K562 (cell line): Measurements from ENCODE around the gene GABRG2. TPM values are rescaled to one million over a fixed set of nuclear protein-coding genes. Genes with fewer than 3 reads are reported as not detected.

Source experiments
- ATAC-seq: fragments of 200-7000 bp; cut with Tn5 transposase; 3 replicates; pipeline ENCODE4 v1.9.1; 2020; ENCODE audit warnings: moderate library complexity
- BruUV-seq: library from RNA; stranded (reverse); fragments of 400-500 nt; replicated peaks from 2 replicates; lab custom pipeline; 2021; lab: Mats Ljungman, UMichigan
- CTCF ChIA-PET: fragments of 300-600 bp; formaldehyde crosslinking; extraction: SDS; loops from one replicate; lab custom pipeline; 2021; ENCODE audit warnings: low intra/inter-chr PET ratio; lab: Yijun Ruan, JAX
- POLR2A ChIA-PET: fragments of 300-600, 350-650 bp; sonication (Branson Sonifier 250); formaldehyde crosslinking; extraction: SDS; loops from one replicate; lab custom pipeline; 2021; ENCODE audit warnings: antibody characterized with exemption, inconsistent platforms; lab: Yijun Ruan, JAX
- DNase-seq, 4 experiments: peaks; one replicate each; pipeline versions ENCODE4 v3.0.0 to v3.0.0-alpha.2; 2011 to 2018; ENCODE audit warnings: low spot score in 3 of 4, mixed read lengths in 3 of 4; ENCODE audit errors: extremely low read depth in 1 of 4
- FAIRE-seq: peaks from 2 replicates; lab custom pipeline; 2011; peaks lifted over from hg19 to GRCh38; lab: Jason Lieb, UNC
- H2AFZ ChIP-seq: 2 replicates; pipeline ENCODE4 v1.6.0; 2011; ENCODE audit warnings: low read depth, low read length, control low read depth, inconsistent platforms
- H3K27ac ChIP-seq: fragments of 200-600 bp; 3 replicates; pipeline ENCODE4 v1.8.0; 2011; ENCODE audit warnings: low read depth, mild to moderate bottlenecking, control low read depth, inconsistent platforms, low read length, moderate library complexity, mixed read lengths; ENCODE audit errors: extremely low read depth
- H3K27me3 ChIP-seq, 2 experiments: fragments of 300-600 bp in 1 of 2; 2 replicates in 1 of 2; 3 replicates in 1 of 2; pipeline versions ENCODE4 v1.6.0 to v1.8.0; 2011; ENCODE audit warnings: inconsistent platforms in 2 of 2, low read length in 2 of 2, mild to moderate bottlenecking in 1 of 2, mixed read lengths in 1 of 2, moderate library complexity in 1 of 2; ENCODE audit not compliant: control insufficient read depth in 2 of 2, insufficient read depth in 2 of 2
- H3K36me3 ChIP-seq: fragments of 300-600 bp; 3 replicates; pipeline ENCODE4 v1.8.0; 2011; ENCODE audit warnings: mild to moderate bottlenecking, low read length, inconsistent platforms; ENCODE audit not compliant: control insufficient read depth, insufficient read depth
- H3K4me1 ChIP-seq, 2 experiments: fragments of 200-600 bp in 1 of 2; replicated peaks in 1 of 2; 2 replicates in 1 of 2; 3 replicates in 1 of 2; pipeline versions ENCODE4 v1.5.1 to v1.8.0; 2011; ENCODE audit warnings: inconsistent platforms in 2 of 2, low read length in 2 of 2, mild to moderate bottlenecking in 1 of 2, mixed read lengths in 1 of 2, moderate library complexity in 1 of 2; ENCODE audit not compliant: control insufficient read depth in 2 of 2, insufficient read depth in 2 of 2
- H3K4me2 ChIP-seq: 2 replicates; pipeline ENCODE4 v1.6.1; 2011; ENCODE audit warnings: low read length, control low read depth, inconsistent platforms, mixed read lengths; ENCODE audit not compliant: insufficient read depth
- H3K4me3 ChIP-seq: fragments of 200-600 bp; sonication (generic), shearing (Covaris generic); 2 replicates; pipeline ENCODE4 v1.5.1; 2016; ENCODE audit warnings: control low read depth, inconsistent platforms
- H3K79me2 ChIP-seq: fragments of 200-600 bp; 3 replicates; pipeline ENCODE4 v1.8.0; 2011; ENCODE audit warnings: low read length, inconsistent platforms; ENCODE audit not compliant: control insufficient read depth, insufficient read depth
- H3K9ac ChIP-seq, 2 experiments: 2 replicates each; pipeline versions ENCODE4 v1.6.0 to v1.6.1; 2011; ENCODE audit warnings: low read depth in 2 of 2, low read length in 2 of 2, control low read depth in 1 of 2, inconsistent platforms in 1 of 2, mild to moderate bottlenecking in 1 of 2, mixed read lengths in 1 of 2; ENCODE audit not compliant: insufficient read depth in 1 of 2
- H3K9me1 ChIP-seq: one replicate; pipeline ENCODE4 v1.6.0; 2011; ENCODE audit warnings: inconsistent platforms, mild to moderate bottlenecking, low read length, moderate library complexity; ENCODE audit not compliant: control insufficient read depth, insufficient read depth
- H3K9me3 ChIP-seq: replicated peaks from 2 replicates; pipeline ENCODE4 v1.5.1; 2011; ENCODE audit warnings: low read depth, low read length, inconsistent platforms; ENCODE audit not compliant: control insufficient read depth, insufficient read depth
- H4K20me1 ChIP-seq: replicated peaks from 2 replicates; pipeline ENCODE4 v1.6.1; 2011; ENCODE audit warnings: low read length, inconsistent platforms, mixed read lengths; ENCODE audit not compliant: control insufficient read depth, insufficient read depth
- LARP7 ChIP-seq: fragments of 450-650 bp; IDR thresholded peaks from 2 replicates; pipeline ENCODE4 v1.6.1; 2016
- MYNN ChIP-seq, 2 experiments: sonication (generic); formaldehyde crosslinking in 1 of 2; IDR thresholded peaks; 2 replicates each; pipeline versions ENCODE4 v1.5.0 to v1.6.1; 2016 to 2020; ENCODE audit warnings: antibody characterized with exemption in 1 of 2, missing genetic modification reagents in 1 of 2
- NCOA6 ChIP-seq: fragments of 450-650 bp; IDR thresholded peaks from 2 replicates; pipeline ENCODE4 v1.6.1; 2017; ENCODE audit warnings: mild to moderate bottlenecking
- NEUROD1 ChIP-seq: fragments of 150-350 bp; IDR thresholded peaks from 2 replicates; pipeline ENCODE4 v1.6.1; 2014; ENCODE audit warnings: borderline replicate concordance, low read length, low read depth; ENCODE audit not compliant: partially characterized antibody
- SIRT6 ChIP-seq: IDR thresholded peaks from one replicate; pipeline ENCODE4 v1.6.1; 2012; ENCODE audit warnings: low read depth, mild to moderate bottlenecking, control low read depth, inconsistent platforms, low read length, moderate library complexity
- TCF7 ChIP-seq: sonication (generic); IDR thresholded peaks from 2 replicates; pipeline ENCODE4 v1.6.1; 2016; ENCODE audit warnings: antibody characterized with exemption, borderline replicate concordance
- ZNF551 ChIP-seq: fragments of 250-450 bp; sonication (Bioruptor Pico); IDR thresholded peaks from 2 replicates; pipeline ENCODE4 v1.5.0; 2021; ENCODE audit warnings: mild to moderate bottlenecking, moderate library complexity
- ZNF76 ChIP-seq: fragments of 250-450 bp; sonication (Bioruptor Pico); IDR thresholded peaks from 2 replicates; pipeline ENCODE4 v1.4.0; 2020; ENCODE audit warnings: mild to moderate bottlenecking, moderate library complexity, borderline replicate concordance
- WGBS: fragments of 100-300 bp; shearing (Covaris generic); methylation state at CpG from one replicate; pipeline ENCODE4 v1.1.6; 2016; ENCODE audit warnings: low coverage, mixed read lengths; ENCODE audit not compliant: insufficient coverage; ENCODE audit errors: missing lambda C conversion rate; 5-methylcytosine and 5-hydroxymethylcytosine counted together
- in situ Hi-C: fragments of 300-500 bp; cut with MboI; formaldehyde crosslinking; loops from 4 replicates; pipeline ENCODE4 v1.15.0; 2018; ENCODE audit warnings: inconsistent platforms, mixed read lengths
- intact Hi-C: fragments of 100-400 bp; cut with micrococcal nuclease; formaldehyde crosslinking; loops from 2 replicates; pipeline ENCODE4 v1.14.2; 2022
- polyA plus RNA-seq, 8 experiments: library from polyadenylated mRNA; depleted of rRNA in 4 of 8; stranded (reverse) in 5 of 8; unstranded in 3 of 8; fragments of >200 nt; fragmentation: Nextera tagmentation in 2 of 8; fragmentation: Illumina TruSeq in 1 of 8; extraction: Ambion mirVana in 2 of 8; extraction: Trizol in 1 of 8; gene quantifications; 2 replicates each; pipeline versions ENCODE4 v1.2.1 to v1.2.3, GENCODE V29; 2011 to 2014; ENCODE audit warnings: inconsistent platforms in 1 of 8, missing spikeins in 1 of 8
- total RNA-seq, 7 experiments: library from RNA; depleted of rRNA in 6 of 7; stranded (reverse); fragments of >200 nt in 6 of 7; fragmentation: Illumina TruSeq in 2 of 7; extraction: Trizol in 2 of 7; gene quantifications; 2 replicates each; pipeline versions ENCODE4 v1.2.1 to v1.2.3, GENCODE V29; 2011 to 2021; ENCODE audit warnings: low replicate concordance in 1 of 7
- TF ChIP-seq, protein P1 (sequence below): fragments of 450-650 bp; formaldehyde crosslinking; IDR thresholded peaks from 2 replicates; pipeline ENCODE4 v1.4.0; 2022; ENCODE audit warnings: mild to moderate bottlenecking, moderate library complexity
- TF ChIP-seq, protein P2 (sequence below): fragments of 250-450 bp; sonication (Bioruptor Pico); IDR thresholded peaks from 2 replicates; pipeline ENCODE4 v1.8.0; 2022; ENCODE audit warnings: moderate library complexity, mild to moderate bottlenecking, inconsistent platforms

GABRG2 gene
- total and polyA plus RNA-seq, 9 of the 15 experiments (the other 6 are each of a cell fraction or from before 2014, with no cell fraction given) = 0.03 to 1.2 (median 0.30) TPM; not detected in 3

DNA sequence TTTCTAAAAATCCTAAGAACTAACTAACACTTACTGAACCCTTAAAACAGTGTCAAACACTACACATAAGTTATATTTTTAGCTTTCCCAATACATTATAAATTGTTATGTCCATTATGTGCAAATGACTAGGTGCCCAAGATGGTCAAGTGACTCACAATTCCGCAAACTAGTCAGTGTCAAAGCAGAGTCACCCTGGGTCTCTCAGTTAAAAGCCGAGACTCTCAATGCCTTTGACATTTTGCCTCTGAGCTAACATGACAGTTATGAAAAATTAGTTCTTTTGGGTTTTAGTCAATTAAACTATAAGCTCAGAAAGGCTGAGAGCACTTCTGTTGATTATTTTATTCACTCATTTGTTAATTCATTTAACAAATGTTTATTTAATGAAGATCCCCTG, 42.3 kb upstream of the GABRG2 start:
- POLR2A ChIA-PET = no interaction called here
- no peaks in the 10 kb centered on the region for H3K9me3 ChIP-seq
- no peak overlapping the region for H3K9ac ChIP-seq
- intact Hi-C loops = no loop called here
- no peak overlapping the region for H3K4me2 ChIP-seq
- H3K9me1 ChIP-seq = no peaks in the 10 kb centered on the region
- H2AFZ ChIP-seq = no peak overlapping the region
- DNase-seq (no peak), ATAC-seq (no peak)
- BruUV-seq = no TSS peak
- no peaks in the 10 kb centered on the region for H4K20me1 ChIP-seq
- no peak overlapping the region for H3K4me3 ChIP-seq
- H3K27me3 ChIP-seq = no peaks in the 10 kb centered on the region
- no peaks in the 10 kb centered on the region for H3K79me2 ChIP-seq
- TF ChIP-seq TCF7 (no peak), MYNN (IDR thresholded peaks at IDR 0.05) (no peak), MYNN (CRISPR knock-in tag; IDR thresholded peaks at IDR 0.05) (no peak), SIRT6 (no peak), ZNF76 (CRISPR knock-in tag) (no peak), LARP7 (no peak), NCOA6 (no peak), ZNF551 (CRISPR knock-in tag) (no peak), NEUROD1 (no peak)
- TF ChIP-seq, protein P1, sequence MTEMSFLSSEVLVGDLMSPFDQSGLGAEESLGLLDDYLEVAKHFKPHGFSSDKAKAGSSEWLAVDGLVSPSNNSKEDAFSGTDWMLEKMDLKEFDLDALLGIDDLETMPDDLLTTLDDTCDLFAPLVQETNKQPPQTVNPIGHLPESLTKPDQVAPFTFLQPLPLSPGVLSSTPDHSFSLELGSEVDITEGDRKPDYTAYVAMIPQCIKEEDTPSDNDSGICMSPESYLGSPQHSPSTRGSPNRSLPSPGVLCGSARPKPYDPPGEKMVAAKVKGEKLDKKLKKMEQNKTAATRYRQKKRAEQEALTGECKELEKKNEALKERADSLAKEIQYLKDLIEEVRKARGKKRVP (CRISPR knock-in tag) = no peak
- TF ChIP-seq, protein P2, sequence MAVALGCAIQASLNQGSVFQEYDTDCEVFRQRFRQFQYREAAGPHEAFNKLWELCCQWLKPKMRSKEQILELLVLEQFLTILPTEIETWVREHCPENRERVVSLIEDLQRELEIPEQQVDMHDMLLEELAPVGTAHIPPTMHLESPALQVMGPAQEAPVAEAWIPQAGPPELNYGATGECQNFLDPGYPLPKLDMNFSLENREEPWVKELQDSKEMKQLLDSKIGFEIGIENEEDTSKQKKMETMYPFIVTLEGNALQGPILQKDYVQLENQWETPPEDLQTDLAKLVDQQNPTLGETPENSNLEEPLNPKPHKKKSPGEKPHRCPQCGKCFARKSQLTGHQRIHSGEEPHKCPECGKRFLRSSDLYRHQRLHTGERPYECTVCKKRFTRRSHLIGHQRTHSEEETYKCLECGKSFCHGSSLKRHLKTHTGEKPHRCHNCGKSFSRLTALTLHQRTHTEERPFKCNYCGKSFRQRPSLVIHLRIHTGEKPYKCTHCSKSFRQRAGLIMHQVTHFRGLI = no peak
- TF ChIP-seq, all 486 proteins: peak for 0
- in situ Hi-C loops = no loop called here
- CTCF ChIA-PET = no interaction called here
- H3K4me1 ChIP-seq = no peaks in the 10 kb centered on the region
- no peak for FAIRE-seq
- 0% methylated on average over 2 of the region's 2 CpGs for WGBS
- H3K36me3 ChIP-seq = no peaks in the 10 kb centered on the region
- no peak overlapping the region for H3K27ac ChIP-seq
